ENCODE results near the gene TUBB2B. TPM values are rescaled to one million over a fixed set of nuclear protein-coding genes. Genes with fewer than 3 reads are reported as not detected.
A peak's percentile ranks its signal among the peaks of the same experiment; 100 is the strongest.
"Not testable (repeated sequence)": the region's sequence is repeated elsewhere in the genome, so short reads cannot be mapped to it uniquely, and the experiment has no call there.

The TUBB2B gene
- total and polyA plus RNA-seq, 4 donors = 0.22 to 4.6 (median 3.2) TPM

DNA sequence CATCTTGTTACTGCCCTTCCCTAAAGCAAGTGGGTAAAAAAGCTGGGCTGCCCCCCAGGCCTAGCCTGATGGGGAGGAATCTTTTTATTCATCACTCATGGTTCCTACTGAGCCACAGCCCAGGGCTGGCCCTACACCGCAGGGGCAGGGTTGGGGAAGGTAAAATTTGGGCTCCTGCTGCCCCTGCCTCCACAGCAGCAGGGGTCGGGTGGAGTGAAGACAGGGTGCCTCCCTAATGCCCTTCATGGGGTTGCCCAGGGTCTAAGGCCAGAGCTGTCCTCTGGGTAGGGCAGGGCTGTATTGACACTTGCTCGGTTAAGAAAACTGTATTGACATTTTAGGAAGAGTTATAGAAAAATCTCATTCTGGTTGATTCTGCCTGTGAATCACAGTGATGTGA is 22.4 kb upstream of the TUBB2B start:
- H3K4me3 ChIP-seq (ENCODE audit: low read depth in 1 of 3, low read length in 3 of 3) = no peak overlapping the region
- peaks cover 0 to 9% (median 7%) of the 10 kb centered on the region in 4 donors for H3K4me1 ChIP-seq (ENCODE audit: control insufficient read depth in 4 of 4, insufficient read depth in 4 of 4, low read length in 3 of 4)
- DNase-seq (ENCODE audit: low spot score) = no peak
- H3K9me3 ChIP-seq (ENCODE audit: control insufficient read depth in 4 of 4, low read length in 3 of 4) = no peaks in the 10 kb centered on the region
- no peaks in the 10 kb centered on the region for H3K36me3 ChIP-seq (ENCODE audit: control insufficient read depth in 4 of 4, insufficient read depth in 3 of 4, low read depth in 1 of 4, low read length in 3 of 4)
- 96% methylated on average over 3 of the region's 3 CpGs for WGBS
- H3K27ac ChIP-seq (ENCODE audit: low read depth in 1 of 2, low read length in 2 of 2) = no peak overlapping the region
- no peaks in the 10 kb centered on the region for H3K27me3 ChIP-seq (ENCODE audit: control insufficient read depth in 4 of 4, insufficient read depth in 4 of 4, low read length in 3 of 4)
- H3K9ac ChIP-seq (ENCODE audit: low read depth in 1 of 2, low read length in 2 of 2) = no peak overlapping the region
- TF ChIP-seq YY1 (IDR thresholded peaks at IDR 0.05) (no peak), TAF1 (conservative IDR thresholded peaks at IDR 0.05) (no peak), FOXA2 (IDR thresholded peaks at IDR 0.05) (no peak), HNF4G (IDR thresholded peaks at IDR 0.05) (no peak), EGR1 (IDR thresholded peaks at IDR 0.05; ENCODE audit: low read depth in 2 of 2) (no peak)

DNA sequence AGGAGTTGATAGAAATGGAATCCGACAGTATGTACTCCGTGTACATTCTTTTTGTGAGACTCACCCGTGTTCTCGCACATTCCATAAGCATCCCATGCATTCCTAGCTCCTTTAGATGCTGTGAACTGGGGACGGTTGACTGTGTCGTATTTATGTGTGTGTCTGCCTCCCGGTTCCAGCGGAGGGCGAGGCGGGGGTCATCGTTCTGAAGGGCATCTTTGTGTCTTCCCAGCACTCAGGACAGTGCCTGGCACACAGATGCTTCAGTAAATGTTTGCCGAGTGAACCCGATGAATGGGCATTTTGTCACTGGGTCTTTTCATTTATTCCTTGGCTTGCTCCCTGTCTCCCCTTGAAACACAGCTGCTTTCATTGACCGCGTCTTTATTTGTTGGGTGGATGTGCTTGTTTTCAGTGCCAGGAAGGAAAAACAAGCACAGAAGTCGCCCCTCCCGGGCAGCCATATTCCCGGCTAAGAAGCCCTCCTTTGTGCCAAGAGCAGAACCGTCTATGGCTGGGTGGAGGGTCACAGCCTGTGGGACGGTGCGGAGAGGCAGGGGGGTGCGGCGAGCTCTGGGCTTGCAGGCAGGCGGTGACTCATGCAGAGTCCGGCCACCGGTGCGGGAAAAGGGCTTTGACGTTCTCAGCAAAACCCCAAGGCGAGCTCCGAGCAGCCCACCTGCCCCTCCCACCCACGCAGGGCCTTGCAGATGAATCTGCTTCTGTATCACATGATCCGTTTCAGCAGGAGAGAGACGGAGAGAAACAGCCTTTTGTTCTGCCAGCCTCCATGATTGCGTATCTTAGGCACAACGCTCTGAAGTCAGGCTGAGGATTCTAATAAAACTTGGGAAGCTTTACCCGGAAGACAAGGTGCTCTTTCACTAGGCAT is 20.0 kb upstream of the TUBB2B start:
- 67% methylated on average over 36 of the region's 36 CpGs for WGBS
- Histone ChIP-seq H3K36me3 (ENCODE audit: control insufficient read depth in 4 of 4, insufficient read depth in 3 of 4, low read depth in 1 of 4, low read length in 3 of 4) (no peaks in the 10 kb centered on the region), H3K9me3 (ENCODE audit: control insufficient read depth in 4 of 4, low read length in 3 of 4) (peaks cover 0 to 6% (median 0%) of the 10 kb centered on the region in 4 donors), H3K9ac (ENCODE audit: low read depth in 1 of 2, low read length in 2 of 2) (no peak overlapping the region), H3K4me1 (ENCODE audit: control insufficient read depth in 4 of 4, insufficient read depth in 4 of 4, low read length in 3 of 4) (peaks cover 2 to 9% (median 7%) of the 10 kb centered on the region in 4 donors), H3K4me3 (ENCODE audit: low read depth in 1 of 3, low read length in 3 of 3) (no peak overlapping the region), H3K27me3 (ENCODE audit: control insufficient read depth in 4 of 4, insufficient read depth in 4 of 4, low read length in 3 of 4) (no peaks in the 10 kb centered on the region), H3K27ac (ENCODE audit: low read depth in 1 of 2, low read length in 2 of 2) (no peak overlapping the region)
- no peak for TF ChIP-seq YY1 (IDR thresholded peaks at IDR 0.05)
- TF ChIP-seq, protein P1, sequence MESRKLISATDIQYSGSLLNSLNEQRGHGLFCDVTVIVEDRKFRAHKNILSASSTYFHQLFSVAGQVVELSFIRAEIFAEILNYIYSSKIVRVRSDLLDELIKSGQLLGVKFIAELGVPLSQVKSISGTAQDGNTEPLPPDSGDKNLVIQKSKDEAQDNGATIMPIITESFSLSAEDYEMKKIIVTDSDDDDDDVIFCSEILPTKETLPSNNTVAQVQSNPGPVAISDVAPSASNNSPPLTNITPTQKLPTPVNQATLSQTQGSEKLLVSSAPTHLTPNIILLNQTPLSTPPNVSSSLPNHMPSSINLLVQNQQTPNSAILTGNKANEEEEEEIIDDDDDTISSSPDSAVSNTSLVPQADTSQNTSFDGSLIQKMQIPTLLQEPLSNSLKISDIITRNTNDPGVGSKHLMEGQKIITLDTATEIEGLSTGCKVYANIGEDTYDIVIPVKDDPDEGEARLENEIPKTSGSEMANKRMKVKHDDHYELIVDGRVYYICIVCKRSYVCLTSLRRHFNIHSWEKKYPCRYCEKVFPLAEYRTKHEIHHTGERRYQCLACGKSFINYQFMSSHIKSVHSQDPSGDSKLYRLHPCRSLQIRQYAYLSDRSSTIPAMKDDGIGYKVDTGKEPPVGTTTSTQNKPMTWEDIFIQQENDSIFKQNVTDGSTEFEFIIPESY (IDR thresholded peaks at IDR 0.05) = no peak
- no peak for TF ChIP-seq EGR1 (IDR thresholded peaks at IDR 0.05; ENCODE audit: low read depth in 2 of 2)
- TF ChIP-seq HNF4G (IDR thresholded peaks at IDR 0.05) = no peak
- DNase-seq (ENCODE audit: low spot score) = no peak

DNA sequence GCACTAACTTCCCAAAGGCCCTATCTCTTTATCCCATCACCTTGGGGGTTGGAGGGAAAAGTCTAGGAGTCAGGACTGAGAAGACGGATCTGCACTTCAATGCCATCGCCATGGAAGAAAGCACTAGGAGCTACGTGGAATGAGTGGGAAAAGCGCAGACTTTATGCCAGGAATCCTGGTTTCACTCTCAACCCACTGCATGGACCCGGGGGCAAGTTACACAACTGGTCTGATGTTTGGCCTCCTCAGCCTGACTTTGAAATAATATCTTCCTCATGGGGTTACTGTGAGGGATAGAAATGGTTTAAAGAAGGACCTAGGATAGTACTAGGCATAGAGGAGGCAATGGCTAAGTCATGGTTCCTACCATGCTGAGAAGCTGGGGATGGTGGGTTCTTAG is 17.8 kb upstream of the TUBB2B start:
- Histone ChIP-seq H3K27ac (ENCODE audit: low read depth in 1 of 2, low read length in 2 of 2) (peak overlapping the region; percentile 49 to 66), H3K9me3 (ENCODE audit: control insufficient read depth in 4 of 4, low read length in 3 of 4) (peaks cover 0 to 6% (median 0%) of the 10 kb centered on the region in 4 donors), H3K36me3 (ENCODE audit: control insufficient read depth in 4 of 4, insufficient read depth in 3 of 4, low read depth in 1 of 4, low read length in 3 of 4) (no peaks in the 10 kb centered on the region), H3K4me3 (ENCODE audit: low read depth in 1 of 3, low read length in 3 of 3) (no peak overlapping the region), H3K4me1 (ENCODE audit: control insufficient read depth in 4 of 4, insufficient read depth in 4 of 4, low read length in 3 of 4) (peaks cover 0 to 5% (median 3%) of the 10 kb centered on the region in 4 donors), H3K9ac (ENCODE audit: low read depth in 1 of 2, low read length in 2 of 2) (no peak overlapping the region), H3K27me3 (ENCODE audit: control insufficient read depth in 4 of 4, insufficient read depth in 4 of 4, low read length in 3 of 4) (no peaks in the 10 kb centered on the region)
- 49% methylated on average over 5 of the region's 5 CpGs for WGBS
- DNase-seq (ENCODE audit: low spot score) = no peak
- TF ChIP-seq EGR1 (IDR thresholded peaks at IDR 0.05; ENCODE audit: low read depth in 2 of 2) (peak in 1 of 2 donors; percentile 37), RXRA (IDR thresholded peaks at IDR 0.05) (peak; percentile 80 to 84), RAD21 (IDR thresholded peaks at IDR 0.05) (peak in 1 of 2 donors; percentile 57), YY1 (IDR thresholded peaks at IDR 0.05) (peak; percentile 56), FOXA1 (IDR thresholded peaks at IDR 0.05) (no peak), TAF1 (conservative IDR thresholded peaks at IDR 0.05) (no peak), HNF4G (IDR thresholded peaks at IDR 0.05) (peak; percentile 77), SP1 (IDR thresholded peaks at IDR 0.05) (peak; percentile 86), HNF4A (conservative IDR thresholded peaks at IDR 0.05) (peak; percentile 97 to 98), JUND (IDR thresholded peaks at IDR 0.05) (peak; percentile 40 to 42)
- TF ChIP-seq, protein P2, sequence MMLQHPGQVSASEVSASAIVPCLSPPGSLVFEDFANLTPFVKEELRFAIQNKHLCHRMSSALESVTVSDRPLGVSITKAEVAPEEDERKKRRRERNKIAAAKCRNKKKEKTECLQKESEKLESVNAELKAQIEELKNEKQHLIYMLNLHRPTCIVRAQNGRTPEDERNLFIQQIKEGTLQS (IDR thresholded peaks at IDR 0.05) = no peak
- TF ChIP-seq, protein P3, sequence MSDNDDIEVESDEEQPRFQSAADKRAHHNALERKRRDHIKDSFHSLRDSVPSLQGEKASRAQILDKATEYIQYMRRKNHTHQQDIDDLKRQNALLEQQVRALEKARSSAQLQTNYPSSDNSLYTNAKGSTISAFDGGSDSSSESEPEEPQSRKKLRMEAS (IDR thresholded peaks at IDR 0.05) = peak; percentile 73
- TF ChIP-seq, protein P4, sequence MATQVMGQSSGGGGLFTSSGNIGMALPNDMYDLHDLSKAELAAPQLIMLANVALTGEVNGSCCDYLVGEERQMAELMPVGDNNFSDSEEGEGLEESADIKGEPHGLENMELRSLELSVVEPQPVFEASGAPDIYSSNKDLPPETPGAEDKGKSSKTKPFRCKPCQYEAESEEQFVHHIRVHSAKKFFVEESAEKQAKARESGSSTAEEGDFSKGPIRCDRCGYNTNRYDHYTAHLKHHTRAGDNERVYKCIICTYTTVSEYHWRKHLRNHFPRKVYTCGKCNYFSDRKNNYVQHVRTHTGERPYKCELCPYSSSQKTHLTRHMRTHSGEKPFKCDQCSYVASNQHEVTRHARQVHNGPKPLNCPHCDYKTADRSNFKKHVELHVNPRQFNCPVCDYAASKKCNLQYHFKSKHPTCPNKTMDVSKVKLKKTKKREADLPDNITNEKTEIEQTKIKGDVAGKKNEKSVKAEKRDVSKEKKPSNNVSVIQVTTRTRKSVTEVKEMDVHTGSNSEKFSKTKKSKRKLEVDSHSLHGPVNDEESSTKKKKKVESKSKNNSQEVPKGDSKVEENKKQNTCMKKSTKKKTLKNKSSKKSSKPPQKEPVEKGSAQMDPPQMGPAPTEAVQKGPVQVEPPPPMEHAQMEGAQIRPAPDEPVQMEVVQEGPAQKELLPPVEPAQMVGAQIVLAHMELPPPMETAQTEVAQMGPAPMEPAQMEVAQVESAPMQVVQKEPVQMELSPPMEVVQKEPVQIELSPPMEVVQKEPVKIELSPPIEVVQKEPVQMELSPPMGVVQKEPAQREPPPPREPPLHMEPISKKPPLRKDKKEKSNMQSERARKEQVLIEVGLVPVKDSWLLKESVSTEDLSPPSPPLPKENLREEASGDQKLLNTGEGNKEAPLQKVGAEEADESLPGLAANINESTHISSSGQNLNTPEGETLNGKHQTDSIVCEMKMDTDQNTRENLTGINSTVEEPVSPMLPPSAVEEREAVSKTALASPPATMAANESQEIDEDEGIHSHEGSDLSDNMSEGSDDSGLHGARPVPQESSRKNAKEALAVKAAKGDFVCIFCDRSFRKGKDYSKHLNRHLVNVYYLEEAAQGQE (IDR thresholded peaks at IDR 0.05) = no peak

DNA sequence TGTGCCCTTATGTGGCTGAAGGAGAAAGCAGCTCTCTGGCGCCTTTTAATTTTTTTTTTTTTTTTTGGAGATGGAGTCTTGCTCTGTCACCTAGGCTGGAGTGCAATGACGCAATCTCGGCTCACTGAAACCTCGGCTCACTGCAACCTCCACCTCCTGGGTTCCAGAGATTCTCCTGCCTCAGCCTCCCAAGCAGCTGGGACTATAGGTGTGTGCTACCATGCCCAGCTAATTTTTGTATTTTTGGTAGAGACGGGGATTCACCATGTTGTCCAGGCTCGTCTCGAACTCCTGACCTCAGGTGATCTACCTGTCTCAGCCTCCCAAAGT is 17.3 kb upstream of the TUBB2B start:
- H3K4me3 ChIP-seq (ENCODE audit: low read depth in 1 of 3, low read length in 3 of 3); DNase-seq (ENCODE audit: low spot score); H3K9me3 ChIP-seq (ENCODE audit: control insufficient read depth in 4 of 4, low read length in 3 of 4); H3K9ac ChIP-seq (ENCODE audit: low read depth in 1 of 2, low read length in 2 of 2); H3K27me3 ChIP-seq (ENCODE audit: control insufficient read depth in 4 of 4, insufficient read depth in 4 of 4, low read length in 3 of 4); H3K36me3 ChIP-seq (ENCODE audit: control insufficient read depth in 4 of 4, insufficient read depth in 3 of 4, low read depth in 1 of 4, low read length in 3 of 4); H3K4me1 ChIP-seq (ENCODE audit: control insufficient read depth in 4 of 4, insufficient read depth in 4 of 4, low read length in 3 of 4): not testable (repeated sequence)
- H3K27ac ChIP-seq (ENCODE audit: low read depth in 1 of 2, low read length in 2 of 2) = peak overlapping the region in 1 of 2 donors; percentile 66
- 79% methylated on average over 7 of the region's 7 CpGs for WGBS
